ENCODE measurements around the gene DHRS9. TPM values are rescaled to one million over a fixed set of nuclear protein-coding genes. Genes with fewer than 3 reads are reported as not detected.

The DHRS9 gene
- total RNA-seq, 1 donor from 2014 or later: not detected

DNA sequence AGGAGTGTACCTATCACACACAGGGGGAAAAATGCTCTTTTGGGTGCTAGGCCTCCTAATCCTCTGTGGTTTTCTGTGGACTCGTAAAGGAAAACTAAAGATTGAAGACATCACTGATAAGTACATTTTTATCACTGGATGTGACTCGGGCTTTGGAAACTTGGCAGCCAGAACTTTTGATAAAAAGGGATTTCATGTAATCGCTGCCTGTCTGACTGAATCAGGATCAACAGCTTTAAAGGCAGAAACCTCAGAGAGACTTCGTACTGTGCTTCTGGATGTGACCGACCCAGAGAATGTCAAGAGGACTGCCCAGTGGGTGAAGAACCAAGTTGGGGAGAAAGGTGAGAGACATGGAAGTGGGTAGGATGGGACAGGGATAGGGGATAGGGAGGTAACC, 12.2 kb downstream of the DHRS9 start:
- Mint-ChIP-seq H3K36me3 (ENCODE audit: low read depth) (peaks cover 4% of the 10 kb centered on the region), H3K9me3 (ENCODE audit: low read depth) (peaks cover 18% of the 10 kb centered on the region), H3K27me3 (ENCODE audit: low read depth) (peaks cover 13% of the 10 kb centered on the region), H3K27ac (ENCODE audit: unreplicated experiment) (no peak overlapping the region), H3K4me3 (ENCODE audit: unreplicated experiment) (no peak overlapping the region), H3K4me1 (ENCODE audit: low read depth) (peaks cover 8% of the 10 kb centered on the region)
- DNase-seq (ENCODE audit: low spot score): no peak
- TF ChIP-seq CTCF (IDR thresholded peaks at IDR 0.05): no peak

GRCh38 chr2:169082995-169083394, 13.6 kb downstream of the DHRS9 start:
- H3K27ac Mint-ChIP-seq (ENCODE audit: unreplicated experiment): no peak overlapping the region
- peaks cover 4% of the 10 kb centered on the region for H3K36me3 Mint-ChIP-seq (ENCODE audit: low read depth)
- H3K9me3 Mint-ChIP-seq (ENCODE audit: low read depth): peaks cover 18% of the 10 kb centered on the region
- peaks cover 3% of the 10 kb centered on the region for H3K4me1 Mint-ChIP-seq (ENCODE audit: low read depth)
- H3K4me3 Mint-ChIP-seq (ENCODE audit: unreplicated experiment): no peak overlapping the region
- H3K27me3 Mint-ChIP-seq (ENCODE audit: low read depth): peaks cover 13% of the 10 kb centered on the region
- no peak for DNase-seq (ENCODE audit: low spot score)
- TF ChIP-seq CTCF (IDR thresholded peaks at IDR 0.05): no peak

GRCh38 chr2:169086893-169087467, 17.6 kb downstream of the DHRS9 start:
- no peak for DNase-seq (ENCODE audit: low spot score)
- H3K27ac Mint-ChIP-seq (ENCODE audit: unreplicated experiment): no peak overlapping the region
- H3K9me3 Mint-ChIP-seq (ENCODE audit: low read depth): peaks cover 18% of the 10 kb centered on the region
- peaks cover 4% of the 10 kb centered on the region for H3K36me3 Mint-ChIP-seq (ENCODE audit: low read depth)
- no peak overlapping the region for H3K4me3 Mint-ChIP-seq (ENCODE audit: unreplicated experiment)
- peaks cover 23% of the 10 kb centered on the region for H3K27me3 Mint-ChIP-seq (ENCODE audit: low read depth)
- no peaks in the 10 kb centered on the region for H3K4me1 Mint-ChIP-seq (ENCODE audit: low read depth)
- TF ChIP-seq CTCF (IDR thresholded peaks at IDR 0.05): no peak

- no peak overlapping the region for H3K27ac Mint-ChIP-seq (ENCODE audit: unreplicated experiment)
- no peak for TF ChIP-seq CTCF (IDR thresholded peaks at IDR 0.05)
- peaks cover 18% of the 10 kb centered on the region for H3K9me3 Mint-ChIP-seq (ENCODE audit: low read depth)
- H3K4me1 Mint-ChIP-seq (ENCODE audit: low read depth): no peaks in the 10 kb centered on the region
- peaks cover 23% of the 10 kb centered on the region for H3K27me3 Mint-ChIP-seq (ENCODE audit: low read depth)
- DNase-seq (ENCODE audit: low spot score): no peak
- no peak overlapping the region for H3K4me3 Mint-ChIP-seq (ENCODE audit: unreplicated experiment)
- peaks cover 4% of the 10 kb centered on the region for H3K36me3 Mint-ChIP-seq (ENCODE audit: low read depth)
Observed at GRCh38 chr2:169087757-169088379, 18.5 kb downstream of the DHRS9 start.

DNA sequence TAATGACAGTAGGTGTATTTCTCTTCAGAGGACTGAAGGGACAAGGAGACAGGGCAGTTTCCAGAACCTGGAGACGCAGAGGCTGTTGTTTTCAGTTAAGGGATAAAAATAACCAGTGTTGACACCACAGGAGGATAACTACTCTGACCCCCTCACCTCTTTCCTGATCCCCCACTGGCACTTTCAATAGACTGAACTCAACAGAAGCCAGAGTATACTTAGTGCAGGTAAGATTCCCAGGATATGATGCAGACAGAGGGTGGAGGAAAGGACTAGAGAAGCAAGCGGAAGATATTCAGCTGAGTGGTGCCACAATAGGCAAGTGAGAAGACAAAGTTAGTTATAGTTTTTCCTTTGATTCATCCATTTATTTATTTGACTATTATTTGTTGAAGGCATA, 19.8 kb downstream of the DHRS9 start:
- no peak overlapping the region for H3K27ac Mint-ChIP-seq (ENCODE audit: unreplicated experiment)
- TF ChIP-seq CTCF (IDR thresholded peaks at IDR 0.05): no peak
- peaks cover 4% of the 10 kb centered on the region for H3K36me3 Mint-ChIP-seq (ENCODE audit: low read depth)

More for the DNA sequence above, 19.8 kb downstream of the DHRS9 start:
- H3K9me3 Mint-ChIP-seq (ENCODE audit: low read depth): peaks cover 16% of the 10 kb centered on the region
- H3K4me3 Mint-ChIP-seq (ENCODE audit: unreplicated experiment): no peak overlapping the region
- peaks cover 12% of the 10 kb centered on the region for H3K4me1 Mint-ChIP-seq (ENCODE audit: low read depth)
- DNase-seq (ENCODE audit: low spot score): no peak
- H3K27me3 Mint-ChIP-seq (ENCODE audit: low read depth): peaks cover 23% of the 10 kb centered on the region
